ENCODE results near the gene TTLL8.
"Not testable (repeated sequence)": the region's sequence is repeated elsewhere in the genome, so short reads cannot be mapped to it uniquely, and the experiment has no call there.

TTLL8 gene

GRCh38 chr22:50058061-50058905 lies at the start of gene TTLL8:
Gene TTLL8, minus strand, starts transcription at chr22:50058298.
- DNase-seq (ENCODE audit: low read depth in 2 of 2): no peak

- DNase-seq (ENCODE audit: low read depth in 2 of 2): no peak
Observed at GRCh38 chr22:50107529-50107928, 49.4 kb upstream of the TTLL8 start.

GRCh38 chr22:50105208-50106100 lies 47.4 kb upstream of the TTLL8 start:
- DNase-seq (ENCODE audit: low read depth in 2 of 2): no peak

GRCh38 chr22:50104141-50104544 lies 46.0 kb upstream of the TTLL8 start:
- DNase-seq (ENCODE audit: low read depth in 2 of 2): no peak

- DNase-seq (ENCODE audit: low read depth in 2 of 2): no peak
Observed at GRCh38 chr22:50102946-50103345, 44.8 kb upstream of the TTLL8 start.

- no peak for DNase-seq (ENCODE audit: low read depth in 2 of 2)
Observed at GRCh38 chr22:50101870-50102565, 43.9 kb upstream of the TTLL8 start.

- no peak for DNase-seq (ENCODE audit: low read depth in 2 of 2)
Observed at GRCh38 chr22:50098052-50098451, 40.0 kb upstream of the TTLL8 start.

- no peak for DNase-seq (ENCODE audit: low read depth in 2 of 2)
Observed at GRCh38 chr22:50092342-50092741, 34.2 kb upstream of the TTLL8 start.

GRCh38 chr22:50091092-50091768 lies 33.1 kb upstream of the TTLL8 start:
- DNase-seq (ENCODE audit: low read depth in 2 of 2): no peak

- no peak for DNase-seq (ENCODE audit: low read depth in 2 of 2)
Observed at GRCh38 chr22:50090412-50090714, 32.3 kb upstream of the TTLL8 start.

- DNase-seq (ENCODE audit: low read depth in 2 of 2): no peak
Observed at GRCh38 chr22:50089682-50090411, 31.7 kb upstream of the TTLL8 start, which contains the start of gene MOV10L1. Gene MOV10L1, plus strand, starts transcription at chr22:50090006. Its CDS starts 83 bp downstream, at chr22:50090089.

GRCh38 chr22:50089231-50089630 lies 31.1 kb upstream of the TTLL8 start:
- no peak for DNase-seq (ENCODE audit: low read depth in 2 of 2)

GRCh38 chr22:50088096-50088495 lies 30.0 kb upstream of the TTLL8 start:
- no peak for DNase-seq (ENCODE audit: low read depth in 2 of 2)

- no peak for DNase-seq (ENCODE audit: low read depth in 2 of 2)
Observed at GRCh38 chr22:50087646-50088045, 29.5 kb upstream of the TTLL8 start.

GRCh38 chr22:50086975-50087374 lies 28.9 kb upstream of the TTLL8 start:
- DNase-seq (ENCODE audit: low read depth in 2 of 2): not testable (repeated sequence)

- DNase-seq (ENCODE audit: low read depth in 2 of 2): no peak
Observed at GRCh38 chr22:50086526-50086925, 28.4 kb upstream of the TTLL8 start.

GRCh38 chr22:50085211-50085972 lies 27.3 kb upstream of the TTLL8 start, which contains the start of gene MLC1:
Gene MLC1, minus strand, starts transcription at chr22:50085426. Its CDS starts 524 bp downstream, at chr22:50084902.
- peak in 1 of 2 donors; percentile 11 for DNase-seq (ENCODE audit: low read depth in 2 of 2)

GRCh38 chr22:50084614-50085021 lies 26.5 kb upstream of the TTLL8 start:
- DNase-seq (ENCODE audit: low read depth in 2 of 2): no peak

- DNase-seq (ENCODE audit: low read depth in 2 of 2): no peak
Observed at GRCh38 chr22:50084080-50084477, 26.0 kb upstream of the TTLL8 start.

Data from stimulated activated CD8-positive, alpha-beta memory T cell treated with anti-CD3 and anti-CD28 coated beads, Interleukin-15, amount 100 ng/mL, for 48 hours (primary cell).